B cell (primary cell): ENCODE results near the gene MGMT. TPM values are rescaled to one million over a fixed set of nuclear protein-coding genes. Genes with fewer than 3 reads are reported as not detected.

Source experiments
- ATAC-seq: fragments of 200-7000 bp; cut with Tn5 transposase; one replicate; pipeline ENCODE4 v1.10.0; 2021; ENCODE audit warnings: low read depth, mild to moderate bottlenecking, moderate number of reproducible peaks, moderate library complexity
- CTCF ChIA-PET: fragments of 350-600 bp; sonication (Branson Sonifier 250); formaldehyde crosslinking; loops from one replicate; lab custom pipeline; 2021; ENCODE audit warnings: antibody characterized with exemption, inconsistent platforms; lab: Charles Lee
- POLR2A ChIA-PET: fragments of 350-600 bp; sonication (Branson Sonifier 250); formaldehyde crosslinking; loops from one replicate; lab custom pipeline; 2021; ENCODE audit warnings: antibody characterized with exemption; lab: Charles Lee
- DNase-seq: peaks from one replicate; pipeline ENCODE4 v3.0.0; 2013
- H2AFZ ChIP-seq: 2 replicates; pipeline ENCODE4 v1.6.1; 2012; ENCODE audit warnings: mild to moderate bottlenecking, low read depth, low read length; ENCODE audit not compliant: insufficient read depth, poor library complexity, severe bottlenecking
- H3K27ac ChIP-seq, 2 donors: 1 replicate in 1 of 2; 2 replicates in 1 of 2; pipeline ENCODE4 v1.5.1; 2012 to 2013; ENCODE audit warnings: low read length in 2 of 2, mild to moderate bottlenecking in 2 of 2, moderate library complexity in 1 of 2
- H3K27me3 ChIP-seq, 4 experiments: fragments of 200-600 bp in 1 of 4; sonication (generic) in 1 of 4; replicated peaks in 1 of 4; 1 replicate in 2 of 4; 2 replicates in 2 of 4; pipeline versions ENCODE4 v1.6.1 to v1.7.0; 2013 to 2016; ENCODE audit warnings: low read length in 3 of 4, mild to moderate bottlenecking in 2 of 4, mixed read lengths in 1 of 4, moderate library complexity in 1 of 4; ENCODE audit not compliant: insufficient read depth in 4 of 4, control insufficient read depth in 3 of 4; ENCODE audit errors: control extremely low read depth in 1 of 4
- H3K36me3 ChIP-seq, 2 experiments: replicated peaks in 1 of 2; 1 replicate in 1 of 2; 2 replicates in 1 of 2; pipeline versions ENCODE4 v1.6.1 to v1.7.1; 2013; ENCODE audit warnings: low read length in 1 of 2; ENCODE audit not compliant: insufficient read depth in 2 of 2, control insufficient read depth in 1 of 2; ENCODE audit errors: control extremely low read depth in 1 of 2, extremely low read depth in 1 of 2
- H3K4me1 ChIP-seq, 2 donors: fragments of 200-600 bp in 1 of 2; sonication (generic) in 1 of 2; 1 replicate in 1 of 2; 2 replicates in 1 of 2; pipeline versions ENCODE4 v1.5.1 to v1.6.1; 2013 to 2017; ENCODE audit warnings: low read length in 2 of 2; ENCODE audit not compliant: control insufficient read depth in 2 of 2, insufficient read depth in 2 of 2
- H3K4me2 ChIP-seq: replicated peaks from 2 replicates; pipeline ENCODE3; 2012; ENCODE audit warnings: mild to moderate bottlenecking, low read depth, low read length; ENCODE audit not compliant: poor library complexity, severe bottlenecking
- H3K4me3 ChIP-seq, 5 experiments: fragments of 200-600 bp in 1 of 5; sonication (generic) in 1 of 5; 1 replicate in 3 of 5; 2 replicates in 2 of 5; pipeline versions ENCODE4 v1.5.1 to v1.7.0; 2011 to 2016; ENCODE audit warnings: low read length in 4 of 5, mild to moderate bottlenecking in 4 of 5, low read depth in 2 of 5, control low read depth in 1 of 5, moderate library complexity in 1 of 5; ENCODE audit not compliant: insufficient read depth in 1 of 5; ENCODE audit errors: control extremely low read depth in 1 of 5, extremely low read depth in 1 of 5
- H3K79me2 ChIP-seq: fragments of 200-600 bp; sonication (generic); one replicate; pipeline ENCODE4 v1.6.0; 2016; ENCODE audit warnings: low read length; ENCODE audit not compliant: control insufficient read depth, insufficient read depth
- H3K9ac ChIP-seq: fragments of 200-600 bp; sonication (generic); 2 replicates; pipeline ENCODE4 v1.6.1; 2017; ENCODE audit warnings: mild to moderate bottlenecking, low read length, moderate library complexity
- H3K9me3 ChIP-seq, 3 donors: one replicate each; pipeline versions ENCODE4 v1.6.1 to v1.7.1; 2013; ENCODE audit warnings: low read length in 2 of 3; ENCODE audit not compliant: control insufficient read depth in 2 of 3, insufficient read depth in 1 of 3; ENCODE audit errors: control extremely low read depth in 1 of 3
- H4K20me1 ChIP-seq: 2 replicates; pipeline ENCODE4 v1.6.0; 2012; ENCODE audit warnings: mild to moderate bottlenecking, low read length; ENCODE audit not compliant: insufficient read depth, control insufficient read depth, poor library complexity, severe bottlenecking
- H3K27ac Mint-ChIP-seq: one replicate; pipeline ENCODE4 v1.8.0; 2021; ENCODE audit warnings: mixed read lengths
- H3K27me3 Mint-ChIP-seq: one replicate; pipeline ENCODE4 v1.8.0; 2021; ENCODE audit warnings: mixed read lengths
- H3K4me1 Mint-ChIP-seq: one replicate; pipeline ENCODE4 v1.8.0; 2021; ENCODE audit warnings: mixed read lengths
- H3K4me3 Mint-ChIP-seq: one replicate; pipeline ENCODE4 v1.8.0; 2021; ENCODE audit warnings: mixed read lengths
- H3K9me3 Mint-ChIP-seq: one replicate; pipeline ENCODE4 v1.8.0; 2022; ENCODE audit warnings: mixed read lengths; ENCODE audit not compliant: insufficient read depth
- CTCF ChIP-seq: fragments of 200-600 bp; IDR thresholded peaks from one replicate; pipeline ENCODE4 v1.8.0; 2022; ENCODE audit warnings: antibody characterized with exemption, mild to moderate bottlenecking
- EZH2 ChIP-seq: IDR thresholded peaks from 2 replicates; pipeline ENCODE4 v1.6.1; 2012; ENCODE audit warnings: borderline replicate concordance, low read depth, mild to moderate bottlenecking, moderate library complexity, low read length; ENCODE audit not compliant: insufficient read depth, poor library complexity, severe bottlenecking
- WGBS: methylation state at CpG from one replicate; pipeline ENCODE4 v1.1.5; 2013; ENCODE audit warnings: missing lambda C conversion rate; ENCODE audit not compliant: insufficient coverage; 5-methylcytosine and 5-hydroxymethylcytosine counted together
- intact Hi-C: fragments of 100-400 bp; cut with micrococcal nuclease; formaldehyde crosslinking; loops from one replicate; pipeline ENCODE4 v1.10.0; 2022
- polyA minus RNA-seq: library from RNA; depleted of rRNA, polyadenylated mRNA; stranded (reverse); fragments of >200 nt; gene quantifications from 2 replicates; pipeline ENCODE4 v1.2.3, GENCODE V29; 2012
- polyA plus RNA-seq: library from polyadenylated mRNA; depleted of rRNA; stranded (reverse); fragments of >200 nt; gene quantifications from 2 replicates; pipeline ENCODE4 v1.2.3, GENCODE V29; 2012
- total RNA-seq, 2 donors: library from RNA; stranded (reverse); fragments of 120-200 nt in 1 of 2; gene quantifications; 1 replicate in 1 of 2; 2 replicates in 1 of 2; pipeline versions ENCODE4 v1.2.3 to v1.2.4, GENCODE V29; 2013 to 2022

Gene MGMT
- total RNA-seq, result 84.5 and 87.7 TPM in 2 replicates
- 23.5 TPM for total RNA-seq (2013)
- polyA plus RNA-seq, result 12.2 and 16.6 TPM in 2 replicates
- 21.0 and 22.5 TPM in 2 replicates for polyA minus RNA-seq

GRCh38 chr10:129466703-129467358 lies at the start of gene MGMT:
Gene MGMT, plus strand, starts transcription at chr10:129467241.
- peak; percentile 99 for ATAC-seq

More at GRCh38 chr10:129466703-129467358, at the start of gene MGMT:
- Mint-ChIP-seq H3K27ac (peak within 1 kb of the TSS; percentile 85), H3K27me3 (no peaks in the 10 kb centered on the region), H3K4me3 (peak within 1 kb of the TSS; percentile 89), H3K9me3 (no peaks in the 10 kb centered on the region), H3K4me1 (peaks cover 22% of the 10 kb centered on the region)
- POLR2A ChIA-PET, result interaction anchor here (0.6 to 1.5 kb wide), 3 partner anchors 10 to 644 kb away, joined by 3 to 5 read pairs (median 3); partner anchors contain the start of gene C10orf143
- Histone ChIP-seq H3K79me2 (peaks cover 20% of the 10 kb centered on the region), H3K4me3 (peak within 1 kb of the TSS; percentile 6 to 85 (median 82)), H3K36me3 (peaks cover 1 to 3% of the 10 kb centered on the region in 2 experiments), H2AFZ (peak within 1 kb of the TSS; percentile 100), H3K27ac (peak within 1 kb of the TSS; percentile 69 to 81), H3K9me3 (peaks cover 0 to 4% (median 0%) of the 10 kb centered on the region in 3 donors), H3K9ac (peak within 1 kb of the TSS; percentile 83), H3K4me2 (peak within 1 kb of the TSS; percentile 97), H3K4me1 (peaks cover 13 to 18% of the 10 kb centered on the region in 2 donors), H3K27me3 (no peaks in the 10 kb centered on the region), H4K20me1 (no peaks in the 10 kb centered on the region)
- CTCF ChIA-PET, result no interaction called here
- DNase-seq, result peak; percentile 94
- intact Hi-C loops, result loop anchor here (1.0 to 5.0 kb wide), 4 partner anchors 139 to 1420 kb away; partner anchors contain the start of gene MKI67
- no peak for TF ChIP-seq CTCF
- no peak for TF ChIP-seq EZH2
- 3% methylated on average over 85 of the region's 85 CpGs for WGBS
